ENCODE data around the gene CRYL1. TPM values are rescaled to one million over a fixed set of nuclear protein-coding genes. Genes with fewer than 3 reads are reported as not detected.

Gene CRYL1
- total RNA-seq, 1 donor from 2014 or later, result 17.6 TPM

GRCh38 chr13:20492641-20493040 is 33.0 kb downstream of the CRYL1 start:
- DNase-seq, result peak; percentile 35

- DNase-seq, result no peak
Observed at GRCh38 chr13:20491926-20492435, 33.7 kb downstream of the CRYL1 start.

GRCh38 chr13:20489185-20489820 is 36.4 kb downstream of the CRYL1 start:
- no peak for DNase-seq

- DNase-seq, result peak; percentile 56
Observed at GRCh38 chr13:20487927-20488326, 37.7 kb downstream of the CRYL1 start.

- DNase-seq, result no peak
Observed at GRCh38 chr13:20482787-20483186, 42.9 kb downstream of the CRYL1 start.

- peak; percentile 42 for DNase-seq
Observed at GRCh38 chr13:20482275-20482761, 43.3 kb downstream of the CRYL1 start.

- no peak for DNase-seq
Observed at GRCh38 chr13:20477394-20477793, 48.3 kb downstream of the CRYL1 start.

GRCh38 chr13:20475927-20476691 is 49.5 kb downstream of the CRYL1 start:
- no peak for DNase-seq

- DNase-seq, result no peak
Observed at GRCh38 chr13:20474515-20474914, 51.1 kb downstream of the CRYL1 start.

GRCh38 chr13:20473888-20474287 is 51.8 kb downstream of the CRYL1 start:
- no peak for DNase-seq

GRCh38 chr13:20473139-20473538 is 52.5 kb downstream of the CRYL1 start:
- DNase-seq, result no peak

GRCh38 chr13:20472531-20472930 is 53.1 kb downstream of the CRYL1 start:
- no peak for DNase-seq

GRCh38 chr13:20470136-20470535 is 55.5 kb downstream of the CRYL1 start:
- DNase-seq, result no peak

GRCh38 chr13:20466371-20466770 is 59.3 kb downstream of the CRYL1 start:
- DNase-seq, result no peak

GRCh38 chr13:20465218-20465879 is 60.3 kb downstream of the CRYL1 start:
- DNase-seq, result peak; percentile 48

GRCh38 chr13:20462921-20463320 is 62.7 kb downstream of the CRYL1 start:
- DNase-seq, result no peak

- DNase-seq, result no peak
Observed at GRCh38 chr13:20462533-20462915, 63.1 kb downstream of the CRYL1 start.

- peak; percentile 56 for DNase-seq
Observed at GRCh38 chr13:20461860-20462532, 63.7 kb downstream of the CRYL1 start.

GRCh38 chr13:20461481-20461859 is 64.2 kb downstream of the CRYL1 start:
- DNase-seq, result no peak

- DNase-seq, result no peak
Observed at GRCh38 chr13:20460761-20461160, 64.9 kb downstream of the CRYL1 start.

GRCh38 chr13:20457670-20458069 is 68.0 kb downstream of the CRYL1 start:
- no peak for DNase-seq

GRCh38 chr13:20456737-20457136 is 68.9 kb downstream of the CRYL1 start:
- DNase-seq, result no peak
